Colonic mucosa (tissue), 4 donors: Measurements from ENCODE around the gene CLEC2L. TPM values are rescaled to one million over a fixed set of nuclear protein-coding genes. Genes with fewer than 3 reads are reported as not detected.

ENCODE experiments used
- DNase-seq: peaks from one replicate; pipeline ENCODE4 v3.0.0-alpha.2; 2020
- H3K27ac ChIP-seq: fragments of 200-600 bp; one replicate; pipeline ENCODE4 v1.8.0; 2021
- H3K27me3 ChIP-seq: fragments of 200-600 bp; one replicate; pipeline ENCODE4 v1.8.0; 2021
- H3K36me3 ChIP-seq: fragments of 200-600 bp; one replicate; pipeline ENCODE4 v1.8.0; 2021
- H3K4me1 ChIP-seq: fragments of 200-600 bp; one replicate; pipeline ENCODE4 v1.8.0; 2021; ENCODE audit warnings: mild to moderate bottlenecking
- H3K4me3 ChIP-seq: fragments of 200-600 bp; one replicate; pipeline ENCODE4 v1.8.0; 2021
- H3K9ac ChIP-seq, 2 donors: one replicate each; pipeline ENCODE4 v1.7.0; 2013; ENCODE audit warnings: control low read depth in 2 of 2, low read depth in 2 of 2, low read length in 2 of 2
- H3K9me3 ChIP-seq: fragments of 200-600 bp; one replicate; pipeline ENCODE4 v1.8.0; 2021
- intact Hi-C: fragments of 100-400 bp; cut with DNase I; formaldehyde crosslinking; loops from one replicate; pipeline ENCODE4 v1.14.1; 2022
- total RNA-seq, 2 donors: library from RNA; stranded (reverse); fragmentation: NEBNext Ultra II Directional in 1 of 2; extraction: Animal tissue kit (Norgen Biotek cat#: 25700) in 1 of 2; gene quantifications; one replicate each; pipeline ENCODE4 v1.2.1, GENCODE V29; 2021
- TF ChIP-seq, protein P1 (sequence below): fragments of 200-600 bp; IDR thresholded peaks from one replicate; pipeline ENCODE4 v1.8.0; 2022; ENCODE audit warnings: antibody characterized with exemption, mild to moderate bottlenecking
- donor health status: healthy.
- donor health status: DM: no; HTN: no; CAD: no.
- donor health status: DM: no; HTN: no; CAD: no.

CLEC2L gene
- total RNA-seq, 2 donors from 2014 or later = not detected

DNA sequence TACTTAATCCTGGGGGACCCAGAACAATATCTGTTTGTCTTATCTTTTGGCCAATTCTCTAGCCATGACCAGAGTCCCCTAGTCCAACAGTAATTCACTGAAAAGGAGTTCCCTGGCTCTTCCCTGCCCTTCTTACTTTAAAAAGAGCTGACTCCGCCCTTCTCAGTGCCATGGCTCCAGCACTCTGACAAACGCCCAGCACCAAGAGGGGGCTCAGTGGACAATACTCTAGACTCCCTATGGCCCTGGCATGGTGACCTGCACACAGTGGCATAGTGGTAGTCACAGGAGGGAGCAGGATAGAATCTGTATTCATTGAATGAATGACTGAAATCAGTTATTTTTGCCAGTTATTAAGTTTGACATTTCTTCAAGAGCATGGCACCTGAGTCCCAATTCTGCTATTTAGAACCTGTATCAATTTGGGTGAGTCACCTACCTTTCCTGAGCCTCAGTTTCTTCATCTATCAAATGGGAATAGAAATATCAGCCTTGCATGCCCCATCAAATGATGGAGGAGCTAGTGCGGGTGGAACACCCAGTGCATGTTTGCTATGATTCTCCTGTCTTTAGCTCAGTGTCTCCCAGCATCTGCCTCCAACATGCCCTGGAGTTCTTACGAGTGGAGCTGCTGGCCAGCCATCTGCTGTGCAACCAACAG, 69.4 kb downstream of the CLEC2L start:
- no peaks in the 10 kb centered on the region for H3K27me3 ChIP-seq
- no peaks in the 10 kb centered on the region for H3K36me3 ChIP-seq
- TF ChIP-seq, protein P1, sequence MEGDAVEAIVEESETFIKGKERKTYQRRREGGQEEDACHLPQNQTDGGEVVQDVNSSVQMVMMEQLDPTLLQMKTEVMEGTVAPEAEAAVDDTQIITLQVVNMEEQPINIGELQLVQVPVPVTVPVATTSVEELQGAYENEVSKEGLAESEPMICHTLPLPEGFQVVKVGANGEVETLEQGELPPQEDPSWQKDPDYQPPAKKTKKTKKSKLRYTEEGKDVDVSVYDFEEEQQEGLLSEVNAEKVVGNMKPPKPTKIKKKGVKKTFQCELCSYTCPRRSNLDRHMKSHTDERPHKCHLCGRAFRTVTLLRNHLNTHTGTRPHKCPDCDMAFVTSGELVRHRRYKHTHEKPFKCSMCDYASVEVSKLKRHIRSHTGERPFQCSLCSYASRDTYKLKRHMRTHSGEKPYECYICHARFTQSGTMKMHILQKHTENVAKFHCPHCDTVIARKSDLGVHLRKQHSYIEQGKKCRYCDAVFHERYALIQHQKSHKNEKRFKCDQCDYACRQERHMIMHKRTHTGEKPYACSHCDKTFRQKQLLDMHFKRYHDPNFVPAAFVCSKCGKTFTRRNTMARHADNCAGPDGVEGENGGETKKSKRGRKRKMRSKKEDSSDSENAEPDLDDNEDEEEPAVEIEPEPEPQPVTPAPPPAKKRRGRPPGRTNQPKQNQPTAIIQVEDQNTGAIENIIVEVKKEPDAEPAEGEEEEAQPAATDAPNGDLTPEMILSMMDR = no peak

DNA sequence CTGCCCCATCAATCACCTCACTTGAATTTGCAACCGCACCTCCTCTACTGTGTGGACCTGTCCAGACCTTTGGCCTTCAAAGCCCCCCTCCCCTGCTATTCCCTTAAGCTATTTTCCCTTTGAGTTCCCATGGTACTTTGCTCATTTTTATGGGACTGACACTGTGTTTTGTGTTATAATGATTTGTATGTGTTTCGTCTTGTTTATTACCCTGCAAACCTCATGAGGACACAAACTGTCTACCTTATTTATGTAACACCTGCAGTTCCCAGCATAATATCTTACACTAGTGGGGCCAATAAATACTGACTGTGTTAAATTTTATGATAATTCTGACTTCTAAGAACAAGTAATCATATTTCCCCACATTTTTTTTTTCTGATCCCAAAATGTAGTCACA, 70.6 kb downstream of the CLEC2L start:
- Histone ChIP-seq H3K4me1 (no peaks in the 10 kb centered on the region), H3K27me3 (no peaks in the 10 kb centered on the region), H3K4me3 (no peak overlapping the region), H3K27ac (no peak overlapping the region), H3K9me3 (no peaks in the 10 kb centered on the region), H3K36me3 (no peaks in the 10 kb centered on the region), H3K9ac (no peak overlapping the region)
- DNase-seq = no peak
- TF ChIP-seq, protein P1 = no peak
- intact Hi-C loops = no loop called here

More for the DNA sequence above, 69.4 kb downstream of the CLEC2L start:
- no peaks in the 10 kb centered on the region for H3K4me1 ChIP-seq
- no peak overlapping the region for H3K9ac ChIP-seq
- DNase-seq = no peak
- intact Hi-C loops = no loop called here
- H3K9me3 ChIP-seq = no peaks in the 10 kb centered on the region
- H3K27ac ChIP-seq = no peak overlapping the region
- H3K4me3 ChIP-seq = no peak overlapping the region

Other genes starting within 250 kb of the CLEC2L start
- 10 to 100 TPM; 21.6 to 23.0 TPM for gene FMC1, start 182.3 kb upstream of the CLEC2L start, total RNA-seq
- gene LUC7L2, start 163.8 kb upstream of the CLEC2L start, total RNA-seq = 100 to 1,000 TPM in 1 of 2 donors, 10 to 100 TPM in 1; 61.3 to 107 TPM
- 1 to 10 TPM in 1 of 2 donors, under 1 TPM in 1; 0.24 to 1.7 TPM for gene KLRG2, start 40.0 kb upstream of the CLEC2L start, total RNA-seq